GM12892 (cell line): ENCODE results near the gene ANKDD1B.

Experiments
- POLR2A ChIP-seq: IDR thresholded peaks from 2 replicates; pipeline ENCODE4 v1.6.1; 2011; ENCODE audit warnings: low read depth, low read length, control low read depth
- POLR2AphosphoS5 ChIP-seq: IDR thresholded peaks from 2 replicates; pipeline ENCODE4 v1.6.1; 2011; ENCODE audit warnings: low read depth, low read length, control low read depth
- TAF1 ChIP-seq: IDR thresholded peaks from 2 replicates; pipeline ENCODE4 v1.6.1; 2011; ENCODE audit warnings: low read depth, mild to moderate bottlenecking, control low read depth, low read length, borderline replicate concordance

GRCh38 chr5:75584641-75585040 is 26.6 kb upstream of the ANKDD1B start:
- TF ChIP-seq POLR2A (no peak), TAF1 (no peak), POLR2AphosphoS5 (no peak)
